ENCODE results near the gene FAT1. TPM values are rescaled to one million over a fixed set of nuclear protein-coding genes. Genes with fewer than 3 reads are reported as not detected.

FAT1 gene
- total and polyA plus RNA-seq, 2 donors (not counting 1 experiment from before 2014, with no cell fraction given) = 0.07 to 0.15 TPM

- peaks cover 0 to 6% (median 0%) of the 10 kb centered on the region in 3 donors for H3K9me3 ChIP-seq (ENCODE audit: control extremely low read depth in 1 of 3, control insufficient read depth in 2 of 3, insufficient read depth in 1 of 3, low read length in 2 of 3)
- no peak overlapping the region for H3K4me3 Mint-ChIP-seq
Measured at GRCh38 chr4:186752325-186752724, 28.7 kb upstream of the FAT1 start.

More at GRCh38 chr4:186752325-186752724, 28.7 kb upstream of the FAT1 start:
- Histone ChIP-seq H3K4me2 (replicated peaks; ENCODE audit: low read depth, low read length, poor library complexity, severe bottlenecking) (no peak overlapping the region), H3K27ac (ENCODE audit: low read length in 2 of 2) (no peak overlapping the region), H3K27me3 (replicated peaks in 1 of 4; ENCODE audit: control extremely low read depth in 1 of 4, control insufficient read depth in 3 of 4, insufficient read depth in 4 of 4, low read length in 3 of 4) (no peaks in the 10 kb centered on the region), H3K4me3 (ENCODE audit: control extremely low read depth in 1 of 5, extremely low read depth in 1 of 5, insufficient read depth in 1 of 5, low read depth in 2 of 5, low read length in 4 of 5) (no peak overlapping the region), H4K20me1 (ENCODE audit: control insufficient read depth, insufficient read depth, low read length, poor library complexity, severe bottlenecking) (no peaks in the 10 kb centered on the region), H3K79me2 (ENCODE audit: control insufficient read depth, insufficient read depth, low read length) (no peaks in the 10 kb centered on the region), H3K36me3 (replicated peaks in 1 of 2; ENCODE audit: control extremely low read depth in 1 of 2, control insufficient read depth in 1 of 2, extremely low read depth in 1 of 2, insufficient read depth in 2 of 2, low read length in 1 of 2) (no peaks in the 10 kb centered on the region), H3K4me1 (ENCODE audit: control insufficient read depth in 2 of 2, insufficient read depth in 2 of 2, low read length in 2 of 2) (no peaks in the 10 kb centered on the region), H2AFZ (ENCODE audit: insufficient read depth, low read depth, low read length, poor library complexity, severe bottlenecking) (no peak overlapping the region), H3K9ac (ENCODE audit: low read length) (no peak overlapping the region)
- H3K27me3 Mint-ChIP-seq = no peaks in the 10 kb centered on the region
- ATAC-seq (ENCODE audit: low read depth) = no peak
- WGBS (ENCODE audit: insufficient coverage) = 91% methylated on average over 5 of the region's 6 CpGs
- TF ChIP-seq CTCF (IDR thresholded peaks at IDR 0.05) (no peak), EZH2 (IDR thresholded peaks at IDR 0.05; ENCODE audit: borderline replicate concordance, insufficient read depth, low read depth, low read length, poor library complexity, severe bottlenecking) (no peak)
- POLR2A ChIA-PET = no interaction called here
- peaks cover 9% of the 10 kb centered on the region for H3K9me3 Mint-ChIP-seq (ENCODE audit: insufficient read depth)
- intact Hi-C loops (cut with micrococcal nuclease) = no loop called here
- no peak for DNase-seq
- CTCF ChIA-PET = no interaction called here
- H3K27ac Mint-ChIP-seq = no peak overlapping the region
- H3K4me1 Mint-ChIP-seq = no peaks in the 10 kb centered on the region
